H1 (cell line): Measurements from ENCODE around the gene PPP1CB. TPM values are rescaled to one million over a fixed set of nuclear protein-coding genes. Genes with fewer than 3 reads are reported as not detected.

Experiments
- SAP30 ChIP-seq: fragments of 300-600 bp; sonication (generic); IDR thresholded peaks from 2 replicates; pipeline ENCODE4 v1.7.1; 2012; ENCODE audit warnings: low read length, moderate library complexity, mild to moderate bottlenecking, inconsistent platforms; ENCODE audit not compliant: insufficient read depth, insufficient replicate concordance
- SUZ12 ChIP-seq: fragments of 200-600 bp; sonication (generic); IDR thresholded peaks from 2 replicates; pipeline ENCODE4 v1.6.1; 2012; ENCODE audit warnings: mild to moderate bottlenecking, inconsistent platforms, low read length, moderate library complexity, mixed read lengths
- YY1 ChIP-seq: IDR thresholded peaks from 2 replicates; pipeline ENCODE4 v1.6.1; 2011; ENCODE audit warnings: low read depth, mild to moderate bottlenecking, low read length
- polyA plus RNA-seq, 7 experiments: library from polyadenylated mRNA; depleted of rRNA in 3 of 7; stranded (reverse) in 5 of 7; unstranded in 2 of 7; fragments of >200 nt in 5 of 7; fragments of 200-250 nt in 2 of 7; gene quantifications; 1 replicate in 5 of 7; 2 replicates in 1 of 7; 4 replicates in 1 of 7; pipeline versions ENCODE4 v1.2.1 to v1.2.3, GENCODE V29; 2011 to 2013; ENCODE audit warnings: missing spikeins in 2 of 7, mixed read lengths in 2 of 7
- total RNA-seq: library from RNA; stranded (reverse); fragmentation: NEBNext Ultra II Directional; extraction: Animal tissue kit (Norgen Biotek cat#: 25700); gene quantifications from 2 replicates; pipeline ENCODE4 v1.2.1, GENCODE V29; 2021

PPP1CB gene
- total and polyA plus RNA-seq, 2 of the 8 experiments (the other 6 are each of a cell fraction or from before 2014, with no cell fraction given) = 30.7 to 158 TPM

DNA sequence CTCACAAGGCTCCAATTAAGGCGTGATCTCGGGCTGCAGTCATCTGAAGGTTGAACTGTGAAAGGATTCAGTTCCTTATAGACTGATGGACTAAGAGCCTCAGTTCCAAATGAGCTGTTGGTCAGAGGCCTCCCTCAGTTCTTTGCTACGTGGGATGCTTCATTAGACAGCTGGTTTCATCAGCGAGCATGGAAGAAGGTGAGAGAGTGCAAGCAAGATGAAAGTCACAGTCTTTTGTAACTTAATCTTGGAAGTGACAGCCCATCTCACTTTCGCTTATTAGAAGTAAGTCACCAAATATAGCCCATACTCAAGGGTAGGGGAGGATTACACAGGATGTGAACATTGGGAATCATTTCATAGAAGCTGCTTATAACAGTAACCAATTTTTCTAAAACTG is 26.8 kb downstream of the PPP1CB start (continued):
- TF ChIP-seq SUZ12 (no peak), SAP30 (no peak), YY1 (no peak)
